GM21576 (cell line): ENCODE data around the gene PLEKHJ1.
"Not testable (repeated sequence)": the region's sequence is repeated elsewhere in the genome, so short reads cannot be mapped to it uniquely, and the experiment has no call there.

Source experiments
- ATAC-seq: cut with Tn5 transposase; IDR thresholded peaks from one replicate; pipeline ENCODE4 v1.9.1; 2021; ENCODE audit warnings: mild to moderate bottlenecking, moderate library complexity; ENCODE audit not compliant: unreplicated experiment

Gene PLEKHJ1, protein sequence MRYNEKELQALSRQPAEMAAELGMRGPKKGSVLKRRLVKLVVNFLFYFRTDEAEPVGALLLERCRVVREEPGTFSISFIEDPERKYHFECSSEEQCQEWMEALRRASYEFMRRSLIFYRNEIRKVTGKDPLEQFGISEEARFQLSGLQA

GRCh38 chr19:2236314-2237050, at the start of gene PLEKHJ1, which contains the start of gene SF3A2:
Gene PLEKHJ1 (minus strand): TSS chr19:2236329. CDS start chr19:2236248, 81 bp downstream.
Gene SF3A2 (plus strand): TSS chr19:2236824. CDS start chr19:2243419, 6,595 bp downstream.
- peak; percentile 59 for ATAC-seq

GRCh38 chr19:2283835-2284507, 47.8 kb upstream of the PLEKHJ1 start:
- no peak for ATAC-seq

- no peak for ATAC-seq
Observed at GRCh38 chr19:2282862-2283237, 46.7 kb upstream of the PLEKHJ1 start.

DNA sequence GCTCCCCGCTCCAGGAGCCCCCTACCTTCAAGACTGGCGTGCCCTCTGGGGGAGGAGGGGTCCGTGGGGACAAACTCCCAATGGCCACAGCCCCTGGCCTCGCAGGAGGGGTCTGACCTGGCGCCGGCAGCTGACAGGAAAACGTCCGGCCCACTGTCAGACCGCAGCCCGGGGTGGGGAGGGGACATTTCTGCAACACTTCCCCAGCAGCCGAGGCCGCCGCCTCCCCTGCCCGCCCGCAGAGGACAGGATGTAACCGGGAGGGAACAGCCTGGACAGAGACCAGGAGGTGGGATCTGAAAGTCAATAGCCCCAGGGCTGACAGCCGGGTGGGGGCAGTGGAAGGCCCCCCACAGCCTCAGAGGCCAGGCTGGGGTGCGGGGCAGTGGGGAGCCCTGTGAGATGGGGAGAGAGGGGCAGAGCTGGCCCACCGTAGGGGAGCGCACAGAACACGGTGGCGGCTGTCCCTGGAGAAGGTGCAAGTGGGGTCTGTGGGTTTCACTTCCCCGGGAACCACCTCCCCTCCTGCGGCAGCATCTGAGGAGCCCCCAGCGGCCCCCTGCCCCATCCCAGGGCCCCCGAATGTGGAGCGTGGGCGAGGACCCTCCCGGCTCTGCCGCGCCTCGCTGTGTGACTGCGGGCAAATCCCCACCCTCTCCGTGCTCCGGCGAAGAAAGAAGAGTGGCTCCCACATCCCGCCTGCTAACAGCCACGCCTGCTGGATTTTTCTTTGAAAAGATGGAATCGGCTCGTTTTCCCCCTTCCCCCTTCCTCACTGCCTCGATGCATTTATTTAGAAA, 46.1 kb upstream of the PLEKHJ1 start, which contains the start of gene PEAK3:
Gene PEAK3, minus strand, starts transcription at position 114 of the 800 bp plus-strand sequence. CDS start 1,244 bp downstream, outside the sequence.
- ATAC-seq, result no peak

- ATAC-seq, result not testable (repeated sequence)
Observed at GRCh38 chr19:2281265-2282061, 45.3 kb upstream of the PLEKHJ1 start.

GRCh38 chr19:2280633-2281264, 44.6 kb upstream of the PLEKHJ1 start:
- ATAC-seq, result no peak

- no peak for ATAC-seq
Observed at GRCh38 chr19:2278459-2279158, 42.5 kb upstream of the PLEKHJ1 start.

- no peak for ATAC-seq
Observed at GRCh38 chr19:2277138-2277537, 41.0 kb upstream of the PLEKHJ1 start.

DNA sequence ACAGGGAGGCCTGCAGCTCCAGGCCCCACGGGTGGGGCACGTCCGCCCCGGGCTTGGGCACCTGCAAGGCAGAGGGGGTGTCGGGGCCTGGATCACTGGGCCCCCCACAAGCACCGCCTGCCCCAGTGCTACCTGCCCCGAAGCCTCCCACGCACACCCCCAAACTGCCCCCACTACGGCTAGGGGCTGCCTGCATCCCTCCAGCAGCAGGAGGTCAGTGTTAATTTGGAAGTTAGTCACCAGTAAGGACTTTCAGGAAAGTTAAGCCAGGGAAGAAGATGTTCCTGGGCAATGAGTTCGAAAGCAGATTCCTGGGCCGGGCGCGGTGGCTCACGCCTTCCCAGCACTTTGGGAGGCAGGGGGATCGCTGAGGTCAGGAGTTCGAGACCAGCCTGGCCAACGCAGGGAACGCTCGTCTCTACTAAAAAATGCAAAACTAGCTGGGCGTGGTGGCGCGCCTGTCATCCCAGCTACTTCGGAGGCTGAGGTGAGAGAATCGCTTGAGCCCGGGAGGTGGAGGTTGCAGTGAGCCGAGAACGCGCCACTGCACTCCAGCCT, 40.4 kb upstream of the PLEKHJ1 start:
- ATAC-seq, result no peak

- ATAC-seq, result no peak
Observed at GRCh38 chr19:2275588-2276428, 39.7 kb upstream of the PLEKHJ1 start.

DNA sequence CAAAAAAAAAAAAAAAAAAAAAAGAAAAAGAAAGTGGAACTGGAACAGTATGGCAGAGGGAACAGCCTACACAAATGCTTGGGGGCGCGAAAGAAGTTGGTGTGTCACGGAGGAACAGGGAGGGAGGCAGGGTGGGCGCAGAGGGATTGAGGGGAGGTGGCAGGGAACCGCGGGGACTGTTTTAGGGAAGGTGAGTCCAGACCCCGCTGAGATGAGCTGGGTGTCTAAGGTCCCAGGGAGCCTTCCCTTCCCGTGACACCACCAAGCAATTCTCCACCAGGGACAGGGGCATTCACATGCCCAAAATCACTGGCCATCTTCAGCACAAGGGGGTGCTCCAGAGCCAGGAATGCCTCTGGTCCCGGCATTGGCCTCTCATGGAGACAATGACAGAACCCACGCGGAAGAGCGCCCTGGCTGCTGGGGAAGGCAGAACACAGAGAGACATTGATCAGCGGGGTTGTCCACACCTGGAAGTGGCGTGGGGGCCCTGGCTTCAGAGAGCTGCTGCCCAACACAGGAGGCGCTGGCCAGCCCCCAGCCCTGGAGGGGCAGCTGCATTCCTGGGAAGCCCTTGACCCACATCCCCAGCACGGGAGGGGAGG, 38.9 kb upstream of the PLEKHJ1 start:
- ATAC-seq, result no peak

DNA sequence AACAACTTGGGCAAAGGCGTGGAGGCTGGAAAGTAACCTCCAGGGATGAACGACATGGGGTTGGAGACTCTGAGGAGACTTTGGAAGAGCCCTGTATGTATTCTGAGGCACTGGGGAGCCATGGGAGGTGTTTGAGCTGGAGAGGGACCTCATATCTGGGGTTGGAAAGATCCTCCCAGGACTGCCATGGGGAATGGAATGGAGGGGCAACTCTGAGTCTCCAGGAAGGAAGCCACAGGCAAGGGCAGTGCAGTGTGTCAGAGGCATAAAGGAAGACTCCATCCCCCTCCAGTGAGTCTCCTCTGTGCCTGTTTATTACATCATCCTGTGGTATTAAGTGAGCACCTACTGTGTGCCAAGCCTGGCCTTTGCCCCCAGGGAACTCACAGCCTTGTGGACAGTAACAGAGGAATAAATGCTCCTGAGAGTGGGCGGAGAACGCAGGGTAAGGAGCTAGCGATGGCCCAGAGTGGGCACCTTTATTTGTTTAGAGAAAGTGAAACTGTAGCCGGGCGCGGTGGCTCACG, 38.1 kb upstream of the PLEKHJ1 start:
- ATAC-seq, result no peak

GRCh38 chr19:2273356-2274184, 37.4 kb upstream of the PLEKHJ1 start:
- ATAC-seq, result no peak

GRCh38 chr19:2271234-2272103, 35.3 kb upstream of the PLEKHJ1 start:
- ATAC-seq, result no peak

DNA sequence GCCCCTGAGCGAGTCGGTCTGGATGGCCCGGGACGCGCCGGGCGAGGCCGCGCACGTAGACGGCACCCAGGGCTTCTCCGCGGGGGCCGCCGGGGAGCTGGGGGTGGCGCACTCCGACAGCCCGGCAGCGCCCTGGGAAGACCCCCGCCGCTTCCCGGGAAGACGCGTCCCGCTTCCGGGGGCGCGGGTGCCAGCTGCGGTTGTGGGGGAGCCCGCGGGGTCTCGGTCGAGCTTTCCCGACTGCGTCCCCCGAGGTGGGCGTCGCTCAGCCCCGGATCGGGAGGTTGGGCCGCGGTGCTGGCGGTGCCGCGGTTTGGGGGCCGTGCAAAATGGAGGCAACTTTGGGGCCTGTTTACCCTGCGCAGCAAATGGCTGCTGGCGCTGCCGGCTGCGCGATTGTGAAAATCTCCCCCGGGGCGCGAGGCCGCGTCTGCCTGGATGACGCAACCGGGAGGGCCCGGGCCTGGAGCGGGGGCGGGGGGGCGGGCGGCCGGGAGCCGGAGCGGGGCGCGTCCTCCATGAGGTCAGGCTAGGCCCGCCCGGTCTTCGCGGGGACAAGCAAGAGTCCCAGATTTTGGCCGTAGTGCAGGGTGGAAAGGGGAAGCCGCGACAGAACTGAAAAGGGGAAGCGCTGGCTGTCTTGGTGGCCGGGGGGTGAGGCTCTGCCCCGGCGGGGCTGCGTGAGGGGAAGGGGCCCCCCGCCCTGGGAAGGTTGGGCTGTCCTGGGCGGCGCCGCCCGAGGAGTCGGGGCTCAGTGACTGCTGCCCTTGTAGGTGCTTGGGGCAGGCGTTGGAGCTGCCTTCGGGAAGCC, 34.5 kb upstream of the PLEKHJ1 start:
- ATAC-seq, result no peak
